ENCODE measurements around the gene TSPAN15. TPM values are rescaled to one million over a fixed set of nuclear protein-coding genes. Genes with fewer than 3 reads are reported as not detected.

TSPAN15 gene
- total and polyA plus RNA-seq, 2 of the 4 experiments (the other 2 are of a cell fraction): 0.48 TPM; not detected in 1

- no peak overlapping the region for H2AK5ac ChIP-seq (ENCODE audit: low read depth, low read length)
- H3K9me3 ChIP-seq (ENCODE audit: control insufficient read depth, insufficient read depth, low read length): no peaks in the 10 kb centered on the region
- H3K4me1 ChIP-seq (ENCODE audit: control insufficient read depth, insufficient read depth, low read length): peaks cover 5% of the 10 kb centered on the region; the same call in 1 of the 2 replicates
- H2BK20ac ChIP-seq (ENCODE audit: low read depth, low read length): no peak overlapping the region
- ChIA-PET CTCF (interaction anchor here (1.2 kb wide), 1 partner anchor 90 kb away, joined by 3 read pairs; no protein-coding TSS in a partner anchor), POLR2A (ENCODE audit: unreplicated experiment) (no interaction called here)
- H2BK5ac ChIP-seq (ENCODE audit: low read depth, low read length, poor library complexity, severe bottlenecking): no peak overlapping the region
- H4K5ac ChIP-seq (ENCODE audit: low read depth, low read length): no peak overlapping the region
- in situ Hi-C loops (cut with MboI; ENCODE audit: low sequenced_read_pairs): loop anchor here (5.0 to 10.0 kb wide), 2 partner anchors 77 to 209 kb away; partner anchors contain the start of gene FAM241B
- no peak overlapping the region for H3K14ac ChIP-seq (replicated peaks; ENCODE audit: low read depth, low read length)
- no peak overlapping the region for H3K4ac ChIP-seq (ENCODE audit: low read depth, low read length)
- no peak overlapping the region for H4K8ac ChIP-seq (ENCODE audit: low read depth in 2 of 2, low read length in 2 of 2)
- no peaks in the 10 kb centered on the region for H3K36me3 ChIP-seq (ENCODE audit: control insufficient read depth, insufficient read depth, low read length)
- no peak overlapping the region for H2AFZ ChIP-seq (replicated peaks; ENCODE audit: low read length, poor library complexity)
- no peak overlapping the region for H3K27ac ChIP-seq (ENCODE audit: insufficient read depth, low read length)
- no peak overlapping the region for H4K91ac ChIP-seq (ENCODE audit: insufficient read depth, low read depth, low read length)
- H2BK120ac ChIP-seq (ENCODE audit: low read depth, low read length): no peak overlapping the region
- H3K4me3 ChIP-seq (ENCODE audit: insufficient read depth, low read depth, low read length): no peak overlapping the region
- H3K23ac ChIP-seq (ENCODE audit: low read depth, low read length): no peak overlapping the region
- no peak overlapping the region for H3K18ac ChIP-seq (ENCODE audit: low read depth, low read length)
- peaks cover 5% of the 10 kb centered on the region; the same call in 1 of the 2 replicates for H3K9me1 ChIP-seq (ENCODE audit: insufficient read depth, low read length)
- peaks cover 28% of the 10 kb centered on the region for H3K27me3 ChIP-seq (ENCODE audit: control insufficient read depth, insufficient read depth, low read length)
- no peak overlapping the region for H3K9ac ChIP-seq (ENCODE audit: low read depth, low read length)
- no peak overlapping the region for H2AK9ac ChIP-seq (replicated peaks; ENCODE audit: low read depth, low read length, poor library complexity)
- H4K20me1 ChIP-seq (ENCODE audit: insufficient read depth, low read length): 0 out of 2 replicates have a peak, but pooled peaks cover 4% of the 10 kb centered on the region
- no peak overlapping the region for H3K4me2 ChIP-seq (ENCODE audit: low read depth, low read length)
- BruUV-seq (replicated peaks): no TSS peak
- 20% methylated on average over 1 of the region's 5 CpGs; no CpG with 5 or more reads in 1 of the 2 experiments for WGBS, 2 experiments (ENCODE audit: extremely low coverage in 2 of 2, insufficient read length in 1 of 2)
- dilution Hi-C loops (cut with HindIII; ENCODE audit: low sequenced_read_pairs, unreplicated experiment): no loop called here
- TF ChIP-seq USF2 (IDR thresholded peaks at IDR 0.05; ENCODE audit: low read depth, low read length) (peak; percentile 63), MAFK (IDR thresholded peaks at IDR 0.05; ENCODE audit: low read depth, low read length) (no peak), CHD1 (IDR thresholded peaks at IDR 0.05; ENCODE audit: low read depth, low read length) (no peak)
- no peaks in the 10 kb centered on the region for H3K79me1 ChIP-seq (ENCODE audit: low read depth in 1 of 2, low read length in 2 of 2)
- intact Hi-C loops (cut with micrococcal nuclease): loop anchor here (5.0 kb wide), 1 partner anchor 212 kb away; no protein-coding TSS in a partner anchor
- DNase-seq (no peak), ATAC-seq (ENCODE audit: low read depth) (no peak)
- no peak overlapping the region for H3K56ac ChIP-seq (ENCODE audit: extremely low read depth, insufficient read depth, low read length)
- H2BK15ac ChIP-seq (ENCODE audit: low read depth, low read length): no peak overlapping the region
Measured at GRCh38 chr10:69425511-69426298, 25.6 kb upstream of the TSPAN15 start.
